HG02938 (cell line): Measurements from ENCODE around the gene RALA.

Experiments
- ATAC-seq: cut with Tn5 transposase; IDR thresholded peaks from one replicate; pipeline ENCODE4 v1.9.1; 2021; ENCODE audit warnings: mild to moderate bottlenecking, moderate library complexity; ENCODE audit not compliant: unreplicated experiment

Gene RALA

DNA sequence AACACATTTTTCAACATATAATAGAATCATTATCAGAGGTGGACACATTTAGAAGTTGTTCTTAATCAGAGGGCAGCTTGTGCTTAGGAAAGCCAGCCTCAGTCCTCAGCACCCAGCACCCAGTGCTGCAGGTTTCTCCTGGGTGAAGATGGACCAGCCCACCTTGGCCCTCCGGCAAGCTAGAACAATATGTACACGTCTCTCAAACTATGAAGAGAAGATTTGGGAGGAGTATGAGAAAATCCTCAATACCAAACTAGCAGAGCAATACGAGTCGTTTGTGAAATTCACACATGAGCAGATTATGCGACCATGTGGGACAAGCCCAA is 13.5 kb upstream of the RALA start:
- no peak for ATAC-seq

- no peak for ATAC-seq
Measured at GRCh38 chr7:39613577-39613976, 9.8 kb upstream of the RALA start.

DNA sequence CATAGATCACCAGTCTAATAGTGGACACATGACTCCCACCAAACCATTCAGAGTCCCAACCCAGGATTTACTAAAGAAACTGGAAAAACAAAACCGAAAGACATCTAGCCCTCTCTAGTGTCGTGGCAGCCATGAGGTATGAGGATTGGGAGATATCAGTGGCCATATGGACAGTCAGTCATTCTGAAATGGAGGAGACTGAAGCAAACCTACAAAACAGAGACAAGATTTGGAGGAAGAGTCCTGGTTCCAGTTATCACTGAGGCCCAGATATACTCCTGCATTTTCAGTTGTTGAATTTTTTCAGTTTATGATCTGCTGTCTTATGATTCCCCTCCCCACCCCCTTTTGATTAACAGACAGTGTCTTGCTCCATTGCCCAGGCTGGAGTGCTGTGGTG is 9.1 kb upstream of the RALA start:
- ATAC-seq = no peak

DNA sequence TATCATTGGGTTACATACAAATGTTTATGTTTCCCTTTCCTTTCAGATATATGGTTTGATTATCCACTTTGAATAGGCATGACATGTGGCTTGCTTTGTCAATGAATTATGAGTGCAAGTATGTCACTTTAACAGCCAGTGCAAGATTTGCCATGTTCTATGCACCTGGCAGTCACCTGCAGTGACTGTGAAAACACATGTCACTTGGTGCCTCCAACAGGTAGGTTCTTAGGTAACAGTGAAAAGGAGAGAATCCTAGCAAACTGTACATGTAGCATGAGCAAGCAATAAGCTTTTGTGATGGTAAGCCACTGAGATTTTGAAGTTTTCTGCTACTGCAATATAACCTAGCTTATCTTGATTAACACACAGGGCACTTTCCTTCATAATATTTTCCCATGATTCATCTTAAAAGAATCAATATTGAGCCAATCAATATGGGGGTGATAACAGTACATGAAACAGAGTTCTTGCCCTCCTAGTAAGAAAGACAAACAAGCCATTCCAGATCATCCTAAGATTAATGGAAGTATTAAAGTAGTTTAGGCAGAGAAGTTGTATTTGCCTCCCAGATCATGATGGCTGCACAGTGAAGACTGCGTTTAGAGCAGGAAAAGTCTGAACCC is 7.9 kb upstream of the RALA start:
- no peak for ATAC-seq

GRCh38 chr7:39616138-39616537 is 7.2 kb upstream of the RALA start:
- ATAC-seq = no peak

DNA sequence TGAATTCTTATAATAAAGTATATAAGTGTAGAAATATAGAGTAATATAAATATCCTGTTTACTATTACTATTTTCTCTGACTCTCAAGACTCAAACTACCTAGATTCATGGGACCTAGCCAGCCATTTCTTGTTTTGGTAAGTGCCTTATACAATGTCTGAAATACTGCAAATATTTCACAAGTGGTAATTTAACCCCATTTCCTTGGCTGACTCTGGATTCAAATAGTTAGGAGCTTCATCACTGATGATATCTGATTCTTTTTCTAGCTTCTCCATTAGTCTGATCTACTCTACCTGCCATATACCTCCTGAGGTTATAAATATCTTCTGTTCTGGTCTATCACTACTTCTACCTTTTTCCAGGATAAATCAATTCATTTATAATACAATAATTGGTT is 6.4 kb upstream of the RALA start:
- ATAC-seq = no peak

GRCh38 chr7:39618868-39619267 is 4.5 kb upstream of the RALA start:
- no peak for ATAC-seq

DNA sequence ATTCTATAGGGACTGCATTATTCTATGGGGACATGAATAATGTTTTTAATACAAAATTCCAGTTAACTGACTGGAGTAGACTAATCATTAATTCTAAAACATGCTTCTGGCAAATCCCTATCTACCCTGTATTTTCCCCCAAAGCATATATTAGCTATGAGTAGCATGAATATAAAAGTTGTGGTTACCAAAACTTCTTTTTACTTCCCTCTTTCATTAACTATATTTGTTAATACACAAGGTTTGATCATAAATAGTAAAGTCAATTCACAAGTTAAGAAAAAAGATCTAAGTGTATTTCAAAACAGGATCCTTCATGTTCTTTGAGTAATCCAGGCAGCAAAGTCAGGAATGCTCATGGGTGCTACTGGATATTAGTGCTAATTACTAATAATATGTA is 2.9 kb upstream of the RALA start:
- ATAC-seq = no peak

DNA sequence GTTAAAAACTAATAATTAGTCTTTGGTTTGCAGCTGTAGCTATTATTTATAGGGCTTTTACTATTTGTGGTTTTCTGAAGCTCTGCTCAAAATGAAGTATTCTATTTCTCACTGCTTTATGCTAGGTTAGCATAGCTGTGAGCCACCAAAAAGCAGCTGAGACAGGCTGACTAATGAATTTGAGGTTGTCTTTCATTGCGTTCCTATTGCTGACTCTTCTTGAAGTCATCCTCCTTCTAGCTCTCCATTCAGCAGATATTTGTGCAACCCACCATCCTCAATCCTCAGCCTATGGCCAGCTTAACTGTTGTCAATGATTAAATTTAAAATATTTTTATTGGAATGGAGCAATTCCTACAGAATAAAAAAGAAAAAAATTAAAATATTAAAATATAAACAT is 2.1 kb upstream of the RALA start:
- ATAC-seq = no peak

DNA sequence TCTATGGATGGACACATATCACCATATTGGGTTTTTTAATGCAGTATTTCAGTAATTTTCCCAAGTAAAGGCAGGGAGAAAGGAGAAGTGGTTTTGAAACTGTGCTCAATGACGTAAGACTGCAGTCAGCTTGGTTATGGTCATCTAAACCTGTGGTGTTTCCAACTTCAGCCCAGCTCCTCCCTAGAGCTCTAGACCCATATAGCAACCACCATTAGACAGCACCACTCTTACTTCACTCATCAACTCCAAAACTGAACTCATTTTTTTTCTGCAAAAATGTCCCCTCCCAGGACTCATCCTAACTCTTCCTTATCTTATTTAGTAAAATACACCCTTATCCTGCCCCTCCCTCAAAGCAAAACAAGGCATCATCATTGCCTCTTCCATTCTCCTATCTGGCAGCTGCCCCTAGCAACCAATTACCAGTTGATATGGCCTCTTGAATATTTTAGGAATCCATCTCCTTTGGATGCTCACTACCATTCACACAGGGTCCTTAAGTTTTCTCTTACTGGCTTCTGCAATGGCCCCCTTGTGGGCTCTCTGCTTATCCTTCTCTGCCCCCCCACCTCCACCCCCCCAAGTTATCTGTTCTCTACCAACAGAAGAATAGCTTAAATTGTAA is 1.5 kb upstream of the RALA start:
- peak; percentile 24 for ATAC-seq

GRCh38 chr7:39622609-39623008 is 763 bp upstream of the RALA start:
- no peak for ATAC-seq

GRCh38 chr7:39623732-39624441 is 515 bp downstream of the RALA start:
- ATAC-seq = peak; percentile 32

DNA sequence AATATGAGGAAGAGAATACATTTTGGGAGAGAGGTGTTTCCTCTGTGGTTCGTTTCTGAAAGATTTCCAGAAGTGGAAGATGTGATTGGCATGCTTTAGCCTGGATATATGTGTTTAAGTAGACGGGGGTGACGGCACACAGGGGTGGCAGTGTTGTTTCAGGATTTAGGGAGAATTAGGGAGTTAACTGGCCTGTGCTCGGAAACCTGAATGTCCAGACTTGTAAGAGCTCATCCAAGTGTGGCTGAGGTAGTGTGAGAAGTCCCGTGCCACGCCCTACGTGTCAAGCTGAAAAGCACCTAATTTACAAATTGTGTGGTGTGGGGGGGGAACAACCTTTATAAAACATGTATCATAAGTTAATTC is 1.1 kb downstream of the RALA start:
- ATAC-seq = no peak

DNA sequence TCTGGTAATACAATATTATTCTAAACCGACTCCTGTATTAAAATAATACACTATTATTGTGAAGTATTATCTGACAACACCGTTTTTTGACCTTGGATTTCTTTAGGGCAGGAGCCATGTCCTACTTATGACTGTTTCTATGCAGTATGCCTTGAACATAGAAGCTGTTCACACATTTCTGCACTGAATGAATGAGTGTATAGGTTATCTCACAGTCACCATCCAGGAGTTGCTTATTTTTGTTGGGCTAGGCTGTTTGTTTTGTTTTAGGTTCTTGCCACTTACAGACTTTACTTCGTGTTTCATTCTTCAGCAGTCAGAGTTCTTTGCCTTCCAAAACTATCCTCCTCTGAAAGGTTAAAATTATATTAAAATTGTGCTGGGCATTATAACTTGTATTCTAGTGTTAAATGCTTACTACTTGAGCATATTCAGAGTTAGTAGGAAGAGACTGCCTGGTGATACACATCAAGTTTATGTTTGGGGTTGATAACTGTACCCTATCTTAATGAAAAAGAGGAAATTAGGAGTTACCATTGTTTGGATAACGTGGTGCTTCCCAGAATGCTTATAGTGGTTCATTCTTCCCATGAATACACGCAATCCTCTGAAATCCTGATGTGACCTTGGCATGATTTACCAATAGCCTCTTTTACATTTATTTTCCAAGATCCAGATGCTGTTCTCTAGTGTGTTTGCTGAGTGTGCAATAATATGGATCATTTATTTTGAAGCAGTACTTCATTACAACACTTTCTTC is 1.7 kb downstream of the RALA start:
- no peak for ATAC-seq

DNA sequence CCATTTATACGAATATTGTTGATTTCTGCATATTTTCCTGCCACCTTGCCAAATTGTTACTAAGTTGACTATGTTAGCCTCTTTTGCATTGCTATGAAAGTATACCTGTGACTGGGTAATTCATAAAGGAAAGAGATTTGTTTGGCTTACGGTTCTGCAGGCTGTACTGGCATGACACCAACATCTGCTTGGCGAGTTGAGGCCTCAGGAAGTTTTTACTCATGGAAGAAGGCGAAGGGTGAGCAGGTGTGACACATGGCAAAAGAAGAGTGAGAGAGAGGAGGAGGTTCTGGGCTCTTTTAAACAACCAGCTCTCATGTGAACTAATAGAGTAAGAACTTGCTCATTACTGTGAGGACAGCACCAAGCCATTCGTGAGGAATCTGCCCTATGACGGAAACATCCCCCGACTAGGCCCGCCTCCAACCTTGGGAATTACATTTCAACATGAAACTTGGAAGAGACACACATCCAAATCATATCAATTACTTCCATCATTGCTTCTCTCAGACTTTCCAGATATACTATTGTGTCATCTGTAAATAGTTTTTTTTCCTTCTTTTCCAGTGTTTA is 8.4 kb downstream of the RALA start:
- no peak for ATAC-seq

GRCh38 chr7:39633563-39634477 is 10.4 kb downstream of the RALA start:
- no peak for ATAC-seq

DNA sequence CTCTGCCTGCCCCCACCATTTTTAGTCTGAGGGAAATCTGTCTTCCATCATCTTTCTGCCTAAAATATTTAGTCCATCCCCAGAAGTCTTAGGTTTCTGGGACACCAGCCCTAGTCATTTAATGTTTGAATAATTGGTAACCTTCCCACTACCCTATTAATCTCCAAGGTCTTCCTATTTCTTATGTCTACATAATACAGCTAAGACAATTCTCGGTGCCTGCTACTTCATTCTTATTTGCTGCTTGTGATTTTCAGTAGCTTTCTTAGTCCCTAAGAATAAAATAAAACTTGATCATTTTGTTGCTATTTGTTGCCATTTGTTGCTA is 11.1 kb downstream of the RALA start:
- no peak for ATAC-seq

DNA sequence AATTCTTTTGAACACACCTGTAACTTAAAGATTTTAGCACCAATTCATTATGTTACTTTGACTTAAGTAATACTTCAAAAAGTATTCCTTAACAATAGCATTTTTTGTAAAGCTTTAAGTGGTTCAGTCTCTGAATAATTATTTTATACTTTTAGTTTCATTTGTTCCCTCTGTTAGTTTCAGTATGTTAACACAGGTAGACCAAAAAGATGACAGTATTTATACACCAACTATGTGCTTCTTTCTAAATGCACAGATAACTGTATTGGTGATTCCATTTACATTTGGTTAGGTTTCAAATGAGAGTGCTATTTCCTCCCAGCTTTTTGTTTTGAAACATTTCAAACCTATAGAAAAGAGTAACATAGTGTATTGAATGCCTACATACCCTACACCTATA is 14.0 kb downstream of the RALA start:
- ATAC-seq = peak; percentile 62

- no peak for ATAC-seq
Measured at GRCh38 chr7:39637963-39638485, 14.7 kb downstream of the RALA start.

DNA sequence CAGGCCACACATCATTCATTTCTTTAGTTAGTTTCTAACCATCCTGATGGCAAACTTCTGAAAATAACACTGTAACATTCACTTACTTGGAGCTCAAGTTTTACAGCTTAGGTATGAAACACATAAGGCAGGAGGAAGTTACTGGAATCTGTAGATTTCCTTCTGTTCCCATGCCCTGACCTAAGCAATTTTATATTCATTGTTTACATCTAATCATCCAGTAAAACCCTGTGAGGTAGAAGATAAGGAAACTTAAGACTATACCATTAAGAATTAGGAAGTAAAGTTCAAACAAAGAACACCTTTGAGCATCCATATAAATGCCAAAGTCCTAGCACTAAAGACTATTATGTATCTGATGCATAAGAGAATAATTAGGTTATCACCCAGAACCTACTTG is 19.5 kb downstream of the RALA start:
- no peak for ATAC-seq
